ENCODE measurements around the gene DBNDD1. TPM values are rescaled to one million over a fixed set of nuclear protein-coding genes. Genes with fewer than 3 reads are reported as not detected.

The DBNDD1 gene
- total and polyA plus RNA-seq, 2 donors (not counting 3 experiments of a cell fraction or from before 2014, with no cell fraction given) = 28.2 to 45.7 TPM

- Histone ChIP-seq H3K79me2 (ENCODE audit: control insufficient read depth, insufficient read depth, low read length) (no peaks in the 10 kb centered on the region), H3K4me1 (ENCODE audit: control insufficient read depth, extremely low read depth, insufficient read depth, low read length) (no peaks in the 10 kb centered on the region), H4K20me1 (replicated peaks; ENCODE audit: control insufficient read depth, extremely low read depth, insufficient read depth, low read length) (no peaks in the 10 kb centered on the region), H3K4me2 (ENCODE audit: insufficient read depth, low read length) (no peak overlapping the region), H3K4me3 (replicated peaks in 1 of 3; ENCODE audit: insufficient read depth in 1 of 3, low read depth in 1 of 3, low read length in 3 of 3) (no peak overlapping the region), H3K27ac (ENCODE audit: insufficient read depth, low read depth, low read length) (no peak overlapping the region), H3K9me3 (replicated peaks; ENCODE audit: control insufficient read depth, insufficient read depth, low read length) (no peaks in the 10 kb centered on the region), H2AFZ (ENCODE audit: low read depth, low read length) (no peak overlapping the region), H3K9ac (replicated peaks; ENCODE audit: extremely low read depth, insufficient read depth, low read length) (no peak overlapping the region), H3K27me3 (ENCODE audit: control insufficient read depth in 2 of 2, insufficient read depth in 2 of 2, low read length in 2 of 2) (no peaks in the 10 kb centered on the region), H3K36me3 (ENCODE audit: control insufficient read depth in 2 of 2, extremely low read depth in 1 of 2, insufficient read depth in 2 of 2, low read length in 2 of 2) (peaks cover 10 to 38% of the 10 kb centered on the region in 2 experiments), H3K9me1 (replicated peaks; ENCODE audit: control insufficient read depth, extremely low read depth, insufficient read depth, low read length) (no peaks in the 10 kb centered on the region)
- BruUV-seq (replicated peaks) = no TSS peak
- ChIA-PET CTCF (no interaction called here), POLR2A (no interaction called here)
- no peak for TF ChIP-seq FOS (IDR thresholded peaks at IDR 0.05; ENCODE audit: borderline replicate concordance, insufficient read depth, low read length)
- TF ChIP-seq, protein P1, sequence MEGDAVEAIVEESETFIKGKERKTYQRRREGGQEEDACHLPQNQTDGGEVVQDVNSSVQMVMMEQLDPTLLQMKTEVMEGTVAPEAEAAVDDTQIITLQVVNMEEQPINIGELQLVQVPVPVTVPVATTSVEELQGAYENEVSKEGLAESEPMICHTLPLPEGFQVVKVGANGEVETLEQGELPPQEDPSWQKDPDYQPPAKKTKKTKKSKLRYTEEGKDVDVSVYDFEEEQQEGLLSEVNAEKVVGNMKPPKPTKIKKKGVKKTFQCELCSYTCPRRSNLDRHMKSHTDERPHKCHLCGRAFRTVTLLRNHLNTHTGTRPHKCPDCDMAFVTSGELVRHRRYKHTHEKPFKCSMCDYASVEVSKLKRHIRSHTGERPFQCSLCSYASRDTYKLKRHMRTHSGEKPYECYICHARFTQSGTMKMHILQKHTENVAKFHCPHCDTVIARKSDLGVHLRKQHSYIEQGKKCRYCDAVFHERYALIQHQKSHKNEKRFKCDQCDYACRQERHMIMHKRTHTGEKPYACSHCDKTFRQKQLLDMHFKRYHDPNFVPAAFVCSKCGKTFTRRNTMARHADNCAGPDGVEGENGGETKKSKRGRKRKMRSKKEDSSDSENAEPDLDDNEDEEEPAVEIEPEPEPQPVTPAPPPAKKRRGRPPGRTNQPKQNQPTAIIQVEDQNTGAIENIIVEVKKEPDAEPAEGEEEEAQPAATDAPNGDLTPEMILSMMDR (IDR thresholded peaks at IDR 0.05; ENCODE audit: extremely low read depth in 1 of 2, insufficient read depth in 1 of 2, low read depth in 1 of 2, low read length in 2 of 2) = no peak
- TF ChIP-seq JUN (IDR thresholded peaks at IDR 0.05; ENCODE audit: borderline replicate concordance, insufficient read depth, insufficient read length, low read depth) = no peak
- no peak for TF ChIP-seq GATA2 (IDR thresholded peaks at IDR 0.05; ENCODE audit: insufficient read depth, insufficient read length, low read depth, low read length)
- TF ChIP-seq MAX (IDR thresholded peaks at IDR 0.05; ENCODE audit: insufficient read depth, insufficient read length) = no peak
- intact Hi-C loops (cut with micrococcal nuclease) (no loop called here), dilution Hi-C loops (cut with MboI; ENCODE audit: extremely low pct_ligation_motif_present, low sequenced_read_pairs) (no loop called here)
- DNase-seq (ENCODE audit: low read depth, low spot score) (no peak), FAIRE-seq (no peak)
These were observed 30.3 kb downstream of the DBNDD1 start for GRCh38 chr16:89988951-89989350.

GRCh38 chr16:89987169-89987568, 32.1 kb downstream of the DBNDD1 start:
- dilution Hi-C loops (cut with MboI; ENCODE audit: extremely low pct_ligation_motif_present, low sequenced_read_pairs) (no loop called here), intact Hi-C loops (cut with micrococcal nuclease) (no loop called here)
- BruUV-seq (replicated peaks) = no TSS peak
- Histone ChIP-seq H2AFZ (ENCODE audit: low read depth, low read length) (no peak overlapping the region), H3K9me3 (replicated peaks; ENCODE audit: control insufficient read depth, insufficient read depth, low read length) (no peaks in the 10 kb centered on the region), H3K4me2 (ENCODE audit: insufficient read depth, low read length) (no peak overlapping the region), H4K20me1 (replicated peaks; ENCODE audit: control insufficient read depth, extremely low read depth, insufficient read depth, low read length) (no peaks in the 10 kb centered on the region), H3K79me2 (ENCODE audit: control insufficient read depth, insufficient read depth, low read length) (no peaks in the 10 kb centered on the region), H3K4me1 (ENCODE audit: control insufficient read depth, extremely low read depth, insufficient read depth, low read length) (no peaks in the 10 kb centered on the region), H3K36me3 (ENCODE audit: control insufficient read depth in 2 of 2, extremely low read depth in 1 of 2, insufficient read depth in 2 of 2, low read length in 2 of 2) (peaks cover 6 to 41% of the 10 kb centered on the region in 2 experiments), H3K4me3 (replicated peaks in 1 of 3; ENCODE audit: insufficient read depth in 1 of 3, low read depth in 1 of 3, low read length in 3 of 3) (no peak overlapping the region), H3K9me1 (replicated peaks; ENCODE audit: control insufficient read depth, extremely low read depth, insufficient read depth, low read length) (no peaks in the 10 kb centered on the region), H3K27me3 (ENCODE audit: control insufficient read depth in 2 of 2, insufficient read depth in 2 of 2, low read length in 2 of 2) (no peaks in the 10 kb centered on the region), H3K9ac (replicated peaks; ENCODE audit: extremely low read depth, insufficient read depth, low read length) (no peak overlapping the region), H3K27ac (ENCODE audit: insufficient read depth, low read depth, low read length) (no peak overlapping the region)
- no peak for TF ChIP-seq MAX (IDR thresholded peaks at IDR 0.05; ENCODE audit: insufficient read depth, insufficient read length)
- TF ChIP-seq POLR2A (IDR thresholded peaks at IDR 0.05; ENCODE audit: low read depth, low read length) = no peak
- TF ChIP-seq GATA2 (IDR thresholded peaks at IDR 0.05; ENCODE audit: insufficient read depth, insufficient read length, low read depth, low read length) = no peak
- no peak for TF ChIP-seq JUN (IDR thresholded peaks at IDR 0.05; ENCODE audit: borderline replicate concordance, insufficient read depth, insufficient read length, low read depth)
- ChIA-PET POLR2A (no interaction called here), CTCF (no interaction called here)
- FAIRE-seq (no peak), DNase-seq (ENCODE audit: low read depth, low spot score) (no peak)
